MM.1S (cell line): ENCODE measurements around the gene TM4SF18.

Experiments
- EZH2 ChIP-seq: fragments of 300-600 bp; sonication (generic); optimal IDR thresholded peaks from 2 replicates; pipeline ENCODE3; 2017; ENCODE audit warnings: low read depth, mild to moderate bottlenecking, antibody characterized with exemption, low read length, mixed read lengths
- EZH2phosphoT487 ChIP-seq: fragments of 300-600 bp; sonication (generic); IDR thresholded peaks from 2 replicates; pipeline ENCODE4 v1.6.1; 2018; ENCODE audit warnings: antibody characterized with exemption, low read length
- TF ChIP-seq, protein P1 (sequence below): fragments of 300-600 bp; sonication (generic); IDR thresholded peaks from 2 replicates; pipeline ENCODE4 v1.5.1; 2016; ENCODE audit warnings: antibody characterized with exemption, low read length, mixed read lengths

DNA sequence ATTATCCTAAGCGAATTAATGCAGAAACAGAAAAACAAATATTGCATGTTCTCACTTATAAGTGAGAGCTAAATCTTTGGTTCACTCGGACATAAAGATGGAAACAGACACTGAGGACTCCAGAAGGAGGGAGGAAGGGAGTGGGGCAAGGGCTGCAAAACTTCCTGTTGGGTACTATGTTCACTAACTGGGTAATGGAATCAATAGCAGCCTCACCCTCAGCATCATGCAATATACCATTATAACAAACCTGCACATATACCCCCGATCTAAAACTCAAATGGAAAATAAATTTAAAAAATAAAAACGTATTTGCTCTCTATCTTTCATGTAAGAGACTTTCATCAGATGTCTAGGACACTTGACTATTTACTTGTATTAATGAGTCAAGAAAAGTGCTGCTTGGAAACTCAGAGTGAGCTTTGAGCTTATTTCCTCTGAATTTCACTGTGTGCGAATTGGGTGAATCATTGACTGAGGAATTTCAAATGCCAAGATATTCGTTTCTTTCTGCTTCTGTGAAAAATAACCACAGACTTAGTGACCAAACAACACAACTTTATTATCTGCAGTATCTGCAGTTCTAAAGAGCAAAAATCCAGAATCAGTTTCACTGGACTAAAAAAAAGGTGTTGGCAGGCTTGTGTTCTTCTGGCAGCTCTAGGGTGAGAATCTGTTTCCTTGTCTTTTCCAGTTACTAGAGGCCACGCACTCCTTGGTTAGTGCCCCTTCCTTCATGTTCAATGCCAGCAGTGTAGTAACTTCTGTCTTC is 18.4 kb downstream of the TM4SF18 start:
- TF ChIP-seq EZH2 (no peak), EZH2phosphoT487 (no peak)
- TF ChIP-seq, protein P1, sequence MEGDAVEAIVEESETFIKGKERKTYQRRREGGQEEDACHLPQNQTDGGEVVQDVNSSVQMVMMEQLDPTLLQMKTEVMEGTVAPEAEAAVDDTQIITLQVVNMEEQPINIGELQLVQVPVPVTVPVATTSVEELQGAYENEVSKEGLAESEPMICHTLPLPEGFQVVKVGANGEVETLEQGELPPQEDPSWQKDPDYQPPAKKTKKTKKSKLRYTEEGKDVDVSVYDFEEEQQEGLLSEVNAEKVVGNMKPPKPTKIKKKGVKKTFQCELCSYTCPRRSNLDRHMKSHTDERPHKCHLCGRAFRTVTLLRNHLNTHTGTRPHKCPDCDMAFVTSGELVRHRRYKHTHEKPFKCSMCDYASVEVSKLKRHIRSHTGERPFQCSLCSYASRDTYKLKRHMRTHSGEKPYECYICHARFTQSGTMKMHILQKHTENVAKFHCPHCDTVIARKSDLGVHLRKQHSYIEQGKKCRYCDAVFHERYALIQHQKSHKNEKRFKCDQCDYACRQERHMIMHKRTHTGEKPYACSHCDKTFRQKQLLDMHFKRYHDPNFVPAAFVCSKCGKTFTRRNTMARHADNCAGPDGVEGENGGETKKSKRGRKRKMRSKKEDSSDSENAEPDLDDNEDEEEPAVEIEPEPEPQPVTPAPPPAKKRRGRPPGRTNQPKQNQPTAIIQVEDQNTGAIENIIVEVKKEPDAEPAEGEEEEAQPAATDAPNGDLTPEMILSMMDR, result no peak
